HEK293 (cell line): ENCODE data around the gene ZSCAN10.

Experiments used
- CTCF ChIA-PET: fragments of 350-600 bp; formaldehyde crosslinking; extraction: SDS; loops from one replicate; lab custom pipeline; 2021; ENCODE audit warnings: antibody characterized with exemption; lab: Yijun Ruan, JAX
- POLR2A ChIA-PET: fragments of 300-600 bp; formaldehyde crosslinking; extraction: SDS; loops from one replicate; lab custom pipeline; 2020; ENCODE audit warnings: antibody characterized with exemption, inconsistent platforms; lab: Yijun Ruan, JAX
- H3K27ac ChIP-seq: fragments of 200-500 bp; sonication (Bioruptor generic); 2 replicates; pipeline ENCODE4 v1.5.1; 2014; ENCODE audit warnings: low read depth, low read length, control low read depth, inconsistent platforms; ENCODE audit errors: extremely low read depth
- H3K36me3 ChIP-seq, 2 experiments: fragments of 200-500 bp in 1 of 2; sonication (Bioruptor generic) in 1 of 2; 1 replicate in 1 of 2; 2 replicates in 1 of 2; pipeline ENCODE4 v1.5.1; 2014 to 2017; ENCODE audit warnings: inconsistent platforms in 2 of 2, low read length in 2 of 2; ENCODE audit not compliant: control insufficient read depth in 2 of 2, insufficient read depth in 1 of 2
- H3K4me1 ChIP-seq: fragments of 200-500 bp; sonication (Bioruptor generic); 2 replicates; pipeline ENCODE4 v1.5.1; 2014; ENCODE audit warnings: mild to moderate bottlenecking, low read length, inconsistent platforms; ENCODE audit not compliant: control insufficient read depth, insufficient read depth
- H3K4me3 ChIP-seq: 2 replicates; pipeline ENCODE4 v1.5.1; 2011; ENCODE audit warnings: low read depth, mild to moderate bottlenecking, control low read depth, low read length, moderate library complexity
- H3K9me3 ChIP-seq: fragments of 200-500 bp; sonication (Bioruptor generic); 2 replicates; pipeline ENCODE4 v1.5.1; 2014; ENCODE audit warnings: low read depth, low read length, inconsistent platforms; ENCODE audit not compliant: control insufficient read depth, insufficient read depth
- EGR2 ChIP-seq: fragments of 450-650 bp; formaldehyde crosslinking; IDR thresholded peaks from 2 replicates; pipeline ENCODE4 v1.5.1; 2016; ENCODE audit warnings: low read depth, missing biosample characterization, missing genetic modification characterization
- GLIS2 ChIP-seq: fragments of 450-650 bp; formaldehyde crosslinking; IDR thresholded peaks from 2 replicates; pipeline ENCODE4 v1.5.1; 2016; ENCODE audit warnings: missing biosample characterization, missing genetic modification characterization
- HIC1 ChIP-seq: fragments of 450-650 bp; formaldehyde crosslinking; IDR thresholded peaks from 2 replicates; pipeline ENCODE4 v1.5.1; 2016; ENCODE audit warnings: missing biosample characterization, missing genetic modification characterization
- KLF1 ChIP-seq: fragments of 450-650 bp; formaldehyde crosslinking; IDR thresholded peaks from 2 replicates; pipeline ENCODE4 v1.5.1; 2016; ENCODE audit warnings: missing biosample characterization, missing genetic modification characterization
- KLF17 ChIP-seq: fragments of 450-650 bp; formaldehyde crosslinking; IDR thresholded peaks from 2 replicates; pipeline ENCODE4 v1.5.1; 2016; ENCODE audit warnings: missing biosample characterization, missing genetic modification characterization
- MYNN ChIP-seq: fragments of 450-650 bp; formaldehyde crosslinking; IDR thresholded peaks from 2 replicates; pipeline ENCODE4 v1.5.1; 2016; ENCODE audit warnings: missing biosample characterization, missing genetic modification characterization, borderline replicate concordance
- SCRT1 ChIP-seq: fragments of 450-650 bp; formaldehyde crosslinking; IDR thresholded peaks from 2 replicates; pipeline ENCODE4 v1.5.1; 2016; ENCODE audit warnings: missing biosample characterization, missing genetic modification characterization, borderline replicate concordance
- TSHZ1 ChIP-seq: fragments of 450-650 bp; formaldehyde crosslinking; IDR thresholded peaks from 2 replicates; pipeline ENCODE4 v1.5.1; 2016; ENCODE audit warnings: missing biosample characterization, missing genetic modification characterization, borderline replicate concordance
- ZEB2 ChIP-seq: fragments of 450-650 bp; formaldehyde crosslinking; IDR thresholded peaks from 2 replicates; pipeline ENCODE4 v1.5.1; 2016; ENCODE audit warnings: missing biosample characterization, missing genetic modification characterization
- ZNF121 ChIP-seq: fragments of 450-650 bp; formaldehyde crosslinking; IDR thresholded peaks from 2 replicates; pipeline ENCODE4 v1.5.1; 2016; ENCODE audit warnings: missing biosample characterization, missing genetic modification characterization
- ZNF239 ChIP-seq: fragments of 450-650 bp; formaldehyde crosslinking; IDR thresholded peaks from 2 replicates; pipeline ENCODE4 v1.5.1; 2016; ENCODE audit warnings: missing biosample characterization, missing genetic modification characterization
- ZNF404 ChIP-seq: fragments of 450-650 bp; formaldehyde crosslinking; IDR thresholded peaks from 2 replicates; pipeline ENCODE4 v1.5.1; 2017; ENCODE audit warnings: missing biosample characterization, missing genetic modification characterization
- ZNF488 ChIP-seq: fragments of 450-650 bp; formaldehyde crosslinking; IDR thresholded peaks from 2 replicates; pipeline ENCODE4 v1.5.1; 2016; ENCODE audit warnings: missing biosample characterization, missing genetic modification characterization
- ZNF560 ChIP-seq: fragments of 450-650 bp; formaldehyde crosslinking; IDR thresholded peaks from 2 replicates; pipeline ENCODE4 v1.5.1; 2017; ENCODE audit warnings: missing biosample characterization, missing genetic modification characterization, borderline replicate concordance
- ZNF600 ChIP-seq: fragments of 450-650 bp; formaldehyde crosslinking; IDR thresholded peaks from 2 replicates; pipeline ENCODE4 v1.5.1; 2016; ENCODE audit warnings: missing biosample characterization, missing genetic modification characterization
- ZNF624 ChIP-seq: fragments of 450-650 bp; formaldehyde crosslinking; IDR thresholded peaks from 2 replicates; pipeline ENCODE4 v1.5.1; 2017; ENCODE audit warnings: missing biosample characterization, missing genetic modification characterization
- ZNF704 ChIP-seq: fragments of 450-650 bp; formaldehyde crosslinking; IDR thresholded peaks from 2 replicates; pipeline ENCODE4 v1.5.1; 2016; ENCODE audit warnings: missing biosample characterization, missing genetic modification characterization
- ZNF707 ChIP-seq: fragments of 450-650 bp; formaldehyde crosslinking; IDR thresholded peaks from 2 replicates; pipeline ENCODE4 v1.5.1; 2016; ENCODE audit warnings: missing biosample characterization, missing genetic modification characterization
- ZSCAN5A ChIP-seq: fragments of 450-650 bp; formaldehyde crosslinking; IDR thresholded peaks from 2 replicates; pipeline ENCODE4 v1.5.1; 2016; ENCODE audit warnings: missing biosample characterization, missing genetic modification characterization

The ZSCAN10 gene

GRCh38 chr16:3068487-3068886 lies 30.6 kb downstream of the ZSCAN10 start:
- ChIA-PET CTCF (no interaction called here), POLR2A (no interaction called here)
- Histone ChIP-seq H3K4me3 (no peak overlapping the region), H3K36me3 (no peaks in the 10 kb centered on the region), H3K4me1 (no peaks in the 10 kb centered on the region), H3K9me3 (no peaks in the 10 kb centered on the region), H3K27ac (no peak overlapping the region)
- TF ChIP-seq KLF17 (tag by site-specific recombination) (peak; percentile 46; the same call in 1 of the 2 replicates), KLF1 (peak; percentile 92), ZNF560 (no peak)

GRCh38 chr16:3066440-3066748 lies 32.7 kb downstream of the ZSCAN10 start:
- Histone ChIP-seq H3K4me3 (no peak overlapping the region), H3K27ac (no peak overlapping the region), H3K9me3 (no peaks in the 10 kb centered on the region), H3K36me3 (no peaks in the 10 kb centered on the region), H3K4me1 (no peaks in the 10 kb centered on the region)
- no peak for TF ChIP-seq ZNF624 (tag by site-specific recombination)
- TF ChIP-seq HIC1 (tag by site-specific recombination) = no peak
- no peak for TF ChIP-seq TSHZ1 (tag by site-specific recombination)
- no peak for TF ChIP-seq ZNF707
- TF ChIP-seq ZNF121 (tag by site-specific recombination) = no peak
- no peak for TF ChIP-seq ZNF488 (tag by site-specific recombination)
- TF ChIP-seq EGR2 (tag by site-specific recombination) = no peak
- TF ChIP-seq ZEB2 (tag by site-specific recombination) = no peak
- TF ChIP-seq SCRT1 (tag by site-specific recombination) = no peak
- TF ChIP-seq ZNF404 (tag by site-specific recombination) = no peak
- TF ChIP-seq ZNF600 (tag by site-specific recombination) = no peak
- no peak for TF ChIP-seq MYNN (tag by site-specific recombination)
- TF ChIP-seq ZSCAN5A = no peak
- no peak for TF ChIP-seq ZNF704 (tag by site-specific recombination)
- TF ChIP-seq GLIS2 (tag by site-specific recombination) = no peak
- no peak for TF ChIP-seq ZNF239 (tag by site-specific recombination)
- CTCF ChIA-PET = interaction anchor here (0.6 to 1.5 kb wide), 3 partner anchors 9 to 63 kb away, joined by 3 read pairs; no protein-coding TSS in a partner anchor
- POLR2A ChIA-PET = no interaction called here
